Keratinocyte (primary cell): ENCODE results near the gene TIAM1. TPM values are rescaled to one million over a fixed set of nuclear protein-coding genes. Genes with fewer than 3 reads are reported as not detected.

Source experiments
- DNase-seq: peaks from one replicate; pipeline ENCODE4 v3.0.0-alpha.2; 2011; ENCODE audit warnings: low read depth, missing footprints, low spot score
- FAIRE-seq: peaks from 2 replicates; lab custom pipeline; 2011; peaks lifted over from hg19 to GRCh38; lab: Jason Lieb, UNC
- H2AFZ ChIP-seq: 2 replicates; pipeline ENCODE4 v1.6.0; 2012; ENCODE audit warnings: low read length, control low read depth, inconsistent platforms; ENCODE audit not compliant: control insufficient read depth
- H3K27ac ChIP-seq: 2 replicates; pipeline ENCODE4 v1.5.1; 2011; ENCODE audit warnings: low read length; ENCODE audit not compliant: control insufficient read depth, insufficient read depth
- H3K27me3 ChIP-seq: 3 replicates; pipeline ENCODE4 v1.6.0; 2011; ENCODE audit warnings: low read length; ENCODE audit not compliant: control insufficient read depth, insufficient read depth; ENCODE audit errors: extremely low read depth
- H3K36me3 ChIP-seq, 2 experiments: 2 replicates in 1 of 2; 3 replicates in 1 of 2; pipeline ENCODE4 v1.5.1; 2011; ENCODE audit warnings: low read length in 2 of 2, mild to moderate bottlenecking in 1 of 2; ENCODE audit not compliant: control insufficient read depth in 2 of 2, insufficient read depth in 2 of 2; ENCODE audit errors: extremely low read depth in 1 of 2
- H3K4me1 ChIP-seq: 3 replicates; pipeline ENCODE4 v1.5.1; 2011; ENCODE audit warnings: low read length; ENCODE audit not compliant: control insufficient read depth, insufficient read depth; ENCODE audit errors: extremely low read depth
- H3K4me2 ChIP-seq: 3 replicates; pipeline ENCODE4 v1.6.0; 2011; ENCODE audit warnings: low read depth, low read length; ENCODE audit not compliant: control insufficient read depth, insufficient read depth; ENCODE audit errors: extremely low read depth
- H3K4me3 ChIP-seq, 3 experiments: fragments of 200-600 bp in 1 of 3; sonication (generic) in 1 of 3; 2 replicates in 2 of 3; 3 replicates in 1 of 3; pipeline ENCODE4 v1.5.1; 2011 to 2016; ENCODE audit warnings: low read length in 3 of 3, mild to moderate bottlenecking in 3 of 3, control low read depth in 2 of 3, inconsistent platforms in 1 of 3, low read depth in 1 of 3, mixed read lengths in 1 of 3, mixed run types in 1 of 3, moderate library complexity in 1 of 3; ENCODE audit not compliant: control insufficient read depth in 2 of 3, insufficient read depth in 2 of 3; ENCODE audit errors: extremely low read depth in 1 of 3
- H3K79me2 ChIP-seq: 2 replicates; pipeline ENCODE4 v1.6.0; 2012; ENCODE audit warnings: low read length; ENCODE audit not compliant: control insufficient read depth, insufficient read depth
- H3K9ac ChIP-seq: 3 replicates; pipeline ENCODE4 v1.6.0; 2011; ENCODE audit warnings: low read length; ENCODE audit not compliant: control insufficient read depth, insufficient read depth; ENCODE audit errors: extremely low read depth
- H3K9me1 ChIP-seq: 3 replicates; pipeline ENCODE4 v1.6.0; 2011; ENCODE audit warnings: low read length; ENCODE audit not compliant: control insufficient read depth, insufficient read depth; ENCODE audit errors: extremely low read depth
- H3K9me3 ChIP-seq: 2 replicates; pipeline ENCODE4 v1.5.1; 2012; ENCODE audit warnings: low read depth, low read length; ENCODE audit not compliant: control insufficient read depth
- H4K20me1 ChIP-seq: 3 replicates; pipeline ENCODE4 v1.6.0; 2011; ENCODE audit warnings: low read length; ENCODE audit not compliant: control insufficient read depth, insufficient read depth; ENCODE audit errors: extremely low read depth
- CTCF ChIP-seq, 3 experiments: IDR thresholded peaks in 1 of 3; conservative IDR thresholded peaks in 1 of 3; optimal IDR thresholded peaks in 1 of 3; 2 replicates in 2 of 3; 3 replicates in 1 of 3; pipeline versions ENCODE3 to v1.5.1; 2011; ENCODE audit warnings: low read length in 3 of 3, mild to moderate bottlenecking in 3 of 3, moderate library complexity in 2 of 3, control low read depth in 1 of 3, inconsistent platforms in 1 of 3; ENCODE audit not compliant: insufficient read depth in 2 of 3; ENCODE audit errors: extremely low read depth in 1 of 3
- EZH2 ChIP-seq: IDR thresholded peaks from one replicate; pipeline ENCODE4 v1.6.1; 2012; ENCODE audit warnings: inconsistent platforms, mild to moderate bottlenecking, low read length, moderate library complexity
- dilution Hi-C: fragments of 300-500 bp; cut with MboI; formaldehyde crosslinking; loops from one replicate; pipeline ENCODE4 v1.7.0; 2020; ENCODE audit warnings: low sequenced_read_pairs; ENCODE audit not compliant: extremely low pct_ligation_motif_present
- polyA plus RNA-seq, 5 experiments: library from polyadenylated mRNA; depleted of rRNA in 3 of 5; stranded (reverse) in 3 of 5; stranded (forward) in 1 of 5; unstranded in 1 of 5; fragments of >200 nt; gene quantifications; 1 replicate in 1 of 5; 2 replicates in 3 of 5; 3 replicates in 1 of 5; pipeline versions ENCODE4 v1.2.1 to v1.2.3, GENCODE V29; 2011 to 2012; ENCODE audit warnings: missing spikeins in 2 of 5, low read depth in 1 of 5, low replicate concordance in 1 of 5

Gene TIAM1
- polyA plus RNA-seq, 1 donor (not counting 4 experiments of a cell fraction or from before 2014, with no cell fraction given) = 8.3 TPM

- H3K27ac ChIP-seq = no peak overlapping the region
- no peak for DNase-seq
- H3K9ac ChIP-seq = no peak overlapping the region
Measured at GRCh38 chr21:31282095-31282709, 61.9 kb downstream of the TIAM1 start.

GRCh38 chr21:31281561-31281960, 62.5 kb downstream of the TIAM1 start:
- DNase-seq = no peak
- peaks cover 21% of the 10 kb centered on the region for H3K4me1 ChIP-seq
- TF ChIP-seq CTCF (optimal IDR thresholded peaks at IDR 0.05 in 1 of 3, IDR thresholded peaks at IDR 0.05 in 1 of 3, conservative IDR thresholded peaks at IDR 0.05 in 1 of 3; ENCODE audit: extremely low read depth in 1 of 3, insufficient read depth in 2 of 3, low read length in 3 of 3) (no peak), EZH2 (no peak)
- no peak overlapping the region for H2AFZ ChIP-seq
- H3K9me1 ChIP-seq = no peaks in the 10 kb centered on the region
- H4K20me1 ChIP-seq = no peaks in the 10 kb centered on the region
- no peaks in the 10 kb centered on the region for H3K36me3 ChIP-seq
- no peak overlapping the region for H3K27ac ChIP-seq
- H3K4me2 ChIP-seq = no peak overlapping the region
- no peaks in the 10 kb centered on the region for H3K27me3 ChIP-seq
- no peaks in the 10 kb centered on the region for H3K79me2 ChIP-seq
- no peak overlapping the region for H3K9ac ChIP-seq
- H3K9me3 ChIP-seq = no peaks in the 10 kb centered on the region
- H3K4me3 ChIP-seq = no peak overlapping the region
- dilution Hi-C loops = no loop called here
- no peak for FAIRE-seq

More at GRCh38 chr21:31282095-31282709, 61.9 kb downstream of the TIAM1 start:
- Histone ChIP-seq H3K36me3 (no peaks in the 10 kb centered on the region), H3K4me3 (no peak overlapping the region), H3K9me3 (no peaks in the 10 kb centered on the region), H2AFZ (no peak overlapping the region), H4K20me1 (no peaks in the 10 kb centered on the region), H3K79me2 (no peaks in the 10 kb centered on the region), H3K4me1 (peaks cover 21% of the 10 kb centered on the region), H3K4me2 (no peak overlapping the region), H3K9me1 (no peaks in the 10 kb centered on the region), H3K27me3 (no peaks in the 10 kb centered on the region)
- dilution Hi-C loops = no loop called here
- no peak for TF ChIP-seq CTCF (optimal IDR thresholded peaks at IDR 0.05 in 1 of 3, IDR thresholded peaks at IDR 0.05 in 1 of 3, conservative IDR thresholded peaks at IDR 0.05 in 1 of 3; ENCODE audit: extremely low read depth in 1 of 3, insufficient read depth in 2 of 3, low read length in 3 of 3)
- no peak for TF ChIP-seq EZH2
- FAIRE-seq = peak; percentile 49
